GM18505 (cell line): ENCODE measurements around the gene C1D.
A peak's percentile ranks its signal among the peaks of the same experiment; 100 is the strongest.

Source experiments
- ATAC-seq: cut with Tn5 transposase; IDR thresholded peaks from one replicate; pipeline ENCODE4 v1.9.1; 2021; ENCODE audit not compliant: unreplicated experiment
- POLR2A ChIP-seq: IDR thresholded peaks from 4 replicates; pipeline ENCODE4 v1.6.1; 2011; ENCODE audit warnings: borderline replicate concordance; ENCODE audit not compliant: insufficient read depth, insufficient read length; ENCODE audit errors: extremely low read depth

C1D gene, protein sequence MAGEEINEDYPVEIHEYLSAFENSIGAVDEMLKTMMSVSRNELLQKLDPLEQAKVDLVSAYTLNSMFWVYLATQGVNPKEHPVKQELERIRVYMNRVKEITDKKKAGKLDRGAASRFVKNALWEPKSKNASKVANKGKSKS

GRCh38 chr2:68062680-68063387 is at the start of gene C1D:
Gene C1D, minus strand, starts transcription at chr2:68063004. Its CDS starts 15,694 bp downstream, at chr2:68047310.
- TF ChIP-seq POLR2A: peak; percentile 89
- ATAC-seq: peak; percentile 92

DNA sequence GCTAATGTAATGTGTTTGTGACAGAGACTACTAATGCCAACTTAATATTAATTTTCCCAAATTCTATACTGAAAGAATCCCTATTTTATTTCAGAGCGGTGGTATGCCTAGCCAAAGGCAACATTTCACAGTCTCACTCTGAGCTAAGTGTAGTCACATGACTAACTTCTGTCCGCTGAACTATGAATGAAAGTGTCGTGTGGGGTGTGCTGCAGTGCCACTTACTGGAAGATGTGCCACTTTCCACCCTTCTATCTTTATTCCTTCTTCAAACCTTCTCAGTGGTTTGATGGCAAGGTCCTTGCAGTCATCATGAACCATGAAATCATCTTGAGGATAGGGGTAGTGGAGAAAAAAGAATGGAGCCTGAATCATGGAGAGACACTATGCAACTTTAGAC is 47.3 kb upstream of the C1D start:
- no peak for ATAC-seq
- TF ChIP-seq POLR2A: no peak

DNA sequence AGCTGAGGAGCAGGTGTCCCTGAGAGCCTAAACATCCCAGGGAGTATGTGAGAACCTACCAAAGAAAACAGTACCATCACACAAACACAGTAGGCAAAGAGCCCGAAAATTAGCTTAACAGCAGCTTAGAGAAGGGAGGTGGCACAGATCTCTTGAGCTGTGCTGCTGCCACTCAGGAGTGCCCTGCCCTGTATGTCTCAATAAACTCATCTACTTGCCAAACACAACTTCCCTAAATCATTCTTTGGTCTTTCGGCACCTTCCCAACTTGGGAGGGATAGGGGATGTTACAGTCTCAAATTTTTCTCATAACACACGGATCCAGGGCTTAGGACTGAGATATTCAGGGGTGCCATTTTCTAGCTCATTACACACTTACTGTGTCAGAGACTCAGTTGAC is 45.3 kb upstream of the C1D start:
- no peak for ATAC-seq
- TF ChIP-seq POLR2A: no peak

DNA sequence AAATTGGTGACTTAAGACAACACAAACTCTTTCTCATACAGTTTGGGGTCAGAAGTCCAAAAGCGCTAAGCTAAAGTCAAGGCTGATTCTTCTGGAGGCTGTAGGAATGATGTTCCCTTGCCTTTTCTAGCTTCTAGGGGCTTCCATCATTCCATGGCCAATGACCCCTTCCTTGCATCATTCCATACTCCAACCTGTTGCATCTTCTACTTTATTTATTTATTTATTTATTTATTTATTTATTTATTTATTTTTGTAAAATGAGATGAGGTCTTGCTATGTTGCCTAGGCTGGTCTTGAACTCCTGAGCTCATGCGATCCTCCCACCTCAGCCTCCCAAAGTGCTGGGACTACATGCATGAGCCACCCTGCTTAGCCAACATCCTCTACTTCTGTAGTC is 44.7 kb upstream of the C1D start:
- no peak for ATAC-seq

GRCh38 chr2:68104111-68104835 is 41.5 kb upstream of the C1D start:
- no peak for TF ChIP-seq POLR2A
- ATAC-seq: no peak

More for the DNA sequence above, 44.7 kb upstream of the C1D start:
- TF ChIP-seq POLR2A: no peak

- TF ChIP-seq POLR2A: no peak
- ATAC-seq: no peak
These were observed 40.9 kb upstream of the C1D start for GRCh38 chr2:68103709-68104055.

DNA sequence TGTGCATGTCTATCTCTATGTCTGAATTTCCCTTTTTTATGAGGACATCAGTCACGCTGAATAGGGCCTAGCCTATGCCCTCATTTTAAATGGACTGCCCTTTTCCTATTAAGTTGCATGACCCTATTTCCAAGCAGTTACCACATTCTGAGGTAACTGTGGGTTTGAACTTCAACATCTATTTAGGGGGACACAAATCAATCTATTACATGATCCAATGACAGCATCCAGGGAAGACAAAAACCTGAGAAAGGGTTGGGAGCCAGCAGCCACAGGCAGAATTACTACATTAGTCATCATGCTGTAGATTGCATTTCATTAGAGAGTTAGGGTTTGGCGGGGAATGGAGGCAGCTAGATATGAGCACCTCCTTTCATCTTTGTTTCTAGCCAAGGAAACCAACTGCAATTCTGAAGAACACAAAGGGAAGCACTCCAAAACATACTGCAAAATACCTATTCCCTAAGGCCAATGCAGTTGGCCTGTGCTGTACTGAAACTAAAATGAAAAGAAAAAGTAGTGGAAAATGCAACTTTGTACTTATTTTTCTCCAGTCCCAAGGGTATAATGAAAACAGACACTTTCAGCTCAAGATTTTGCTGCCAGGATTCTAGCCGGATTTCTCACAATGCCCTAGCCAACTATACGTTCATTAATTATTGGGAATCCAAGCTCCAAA is 40.4 kb upstream of the C1D start:
- no peak for ATAC-seq
- no peak for TF ChIP-seq POLR2A

DNA sequence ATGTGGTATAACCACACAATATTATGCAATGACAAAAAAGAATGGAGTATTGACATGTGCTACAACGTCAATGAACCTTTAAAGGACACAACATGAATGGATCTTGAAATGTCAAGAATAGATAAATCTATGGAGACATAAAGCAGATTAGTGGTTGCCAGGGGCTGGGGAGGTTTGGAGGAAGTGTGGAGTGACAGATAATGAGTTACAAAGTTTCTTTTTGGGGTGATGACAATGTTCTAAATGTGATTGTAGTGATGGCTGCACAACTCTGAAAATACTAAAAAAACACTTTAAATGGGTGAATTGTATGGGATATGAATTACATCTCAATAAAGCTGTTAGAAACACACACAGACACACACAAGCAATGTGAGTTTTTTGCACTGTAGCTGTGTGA is 37.4 kb upstream of the C1D start:
- ATAC-seq: no peak
- no peak for TF ChIP-seq POLR2A

- ATAC-seq: no peak
- TF ChIP-seq POLR2A: no peak
These were observed 36.5 kb upstream of the C1D start for GRCh38 chr2:68099260-68099659.

DNA sequence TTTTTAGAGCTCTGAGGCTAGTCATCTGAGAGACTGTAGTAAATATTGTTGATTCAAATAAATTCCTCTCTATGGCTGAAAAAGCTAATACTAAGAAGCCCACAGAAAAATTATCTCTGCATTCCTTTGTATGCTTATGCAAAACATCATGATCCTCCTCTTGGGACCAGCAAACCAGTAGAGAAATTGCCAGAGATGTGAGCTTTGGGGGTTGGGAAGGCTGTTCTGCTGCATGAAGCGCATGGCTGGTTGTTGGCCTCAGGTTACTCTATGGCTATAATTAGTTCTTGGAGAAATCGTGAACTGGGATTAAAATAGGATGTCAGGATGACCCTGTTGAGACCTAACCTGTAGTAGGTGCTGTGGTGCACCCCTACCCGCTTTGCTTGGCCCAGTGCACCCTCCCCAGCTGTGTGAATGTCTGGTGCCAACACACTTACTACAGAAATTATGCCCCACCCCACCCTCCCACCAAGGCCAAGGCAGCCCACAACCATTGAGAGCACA is 35.5 kb upstream of the C1D start:
- no peak for TF ChIP-seq POLR2A
- no peak for ATAC-seq

- no peak for TF ChIP-seq POLR2A
These were observed 31.3 kb upstream of the C1D start for GRCh38 chr2:68094111-68094510.

DNA sequence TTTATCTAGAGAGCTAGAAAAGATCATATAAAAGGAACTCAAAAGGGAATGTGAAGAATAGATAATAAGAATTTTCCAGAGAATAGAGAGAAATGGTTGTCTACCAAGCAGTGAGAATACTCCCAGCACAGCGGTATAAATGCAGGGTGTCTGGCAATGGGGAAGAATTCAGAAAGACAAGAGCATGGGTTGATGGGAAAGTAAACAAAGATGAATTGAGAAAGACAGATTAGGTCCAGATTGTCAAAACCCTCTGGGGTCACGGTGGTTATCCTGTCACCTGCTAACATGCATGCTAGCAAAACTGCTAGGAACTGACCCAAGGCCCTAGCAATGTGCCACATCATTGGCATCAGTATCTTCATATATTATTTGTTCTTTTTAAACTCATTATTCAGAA is 30.8 kb upstream of the C1D start:
- no peak for TF ChIP-seq POLR2A
- ATAC-seq: no peak

More at GRCh38 chr2:68094111-68094510, 31.3 kb upstream of the C1D start:
- no peak for ATAC-seq

- ATAC-seq: no peak
- TF ChIP-seq POLR2A: no peak
These were observed 28.7 kb upstream of the C1D start for GRCh38 chr2:68091439-68092034.
